ENCODE results near the gene ZEB2.

DNA sequence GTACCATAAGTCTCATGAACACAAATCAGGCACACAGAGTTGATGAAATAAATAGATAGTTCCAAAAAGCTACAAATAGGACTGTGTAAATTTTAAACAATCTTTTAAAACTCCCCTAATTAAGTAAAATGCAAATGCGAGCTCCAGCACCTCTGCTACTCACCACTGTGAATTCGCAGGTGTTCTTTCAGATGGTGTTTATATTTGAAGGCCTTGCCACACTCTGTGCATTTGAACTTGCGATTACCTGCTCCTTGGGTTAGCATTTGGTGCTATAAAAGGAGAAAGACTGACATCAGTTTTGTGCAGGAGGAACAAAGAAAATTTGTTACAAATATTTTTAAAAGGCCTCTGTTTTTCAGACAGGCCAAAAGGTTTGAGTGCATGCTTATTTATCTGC, 118.9 kb downstream of the ZEB2 start:
- TF ChIP-seq ESRRA (IDR thresholded peaks at IDR 0.05; ENCODE audit: low read length) (no peak), CTCF (IDR thresholded peaks at IDR 0.05 in 2 of 3, conservative IDR thresholded peaks at IDR 0.05 in 1 of 3; ENCODE audit: control insufficient read depth in 2 of 3, extremely low read depth in 1 of 3, insufficient read depth in 1 of 3, low read depth in 3 of 3, low read length in 3 of 3) (no peak), MLLT1 (IDR thresholded peaks at IDR 0.05) (no peak)

Data from GM12878 (cell line).